HG03439 (cell line): ENCODE data around the gene WNK2.

ENCODE experiments used
- ATAC-seq: cut with Tn5 transposase; IDR thresholded peaks from one replicate; pipeline ENCODE4 v1.9.1; 2021; ENCODE audit warnings: mild to moderate bottlenecking, moderate library complexity; ENCODE audit not compliant: unreplicated experiment

The WNK2 gene

GRCh38 chr9:93198117-93198837 is 14.3 kb downstream of the WNK2 start:
- no peak for ATAC-seq

GRCh38 chr9:93198838-93199625 is 15.1 kb downstream of the WNK2 start:
- no peak for ATAC-seq

GRCh38 chr9:93200449-93200742 is 16.5 kb downstream of the WNK2 start:
- ATAC-seq, result no peak

GRCh38 chr9:93200989-93201334 is 17.0 kb downstream of the WNK2 start:
- ATAC-seq, result no peak

- ATAC-seq, result no peak
These were observed 19.2 kb downstream of the WNK2 start for GRCh38 chr9:93203026-93203717.

- ATAC-seq, result no peak
These were observed 20.0 kb downstream of the WNK2 start for GRCh38 chr9:93203718-93204469.

- no peak for ATAC-seq
These were observed 20.6 kb downstream of the WNK2 start for GRCh38 chr9:93204470-93205043.

GRCh38 chr9:93205045-93205768 is 21.3 kb downstream of the WNK2 start:
- ATAC-seq, result no peak

- no peak for ATAC-seq
These were observed 22.1 kb downstream of the WNK2 start for GRCh38 chr9:93205896-93206575.

- no peak for ATAC-seq
These were observed 22.7 kb downstream of the WNK2 start for GRCh38 chr9:93206576-93207155.

- ATAC-seq, result no peak
These were observed 23.4 kb downstream of the WNK2 start for GRCh38 chr9:93207326-93207814.

- no peak for ATAC-seq
These were observed 24.2 kb downstream of the WNK2 start for GRCh38 chr9:93207860-93208734.

GRCh38 chr9:93209097-93209496 is 25.2 kb downstream of the WNK2 start:
- no peak for ATAC-seq

GRCh38 chr9:93209576-93210323 is 25.8 kb downstream of the WNK2 start:
- ATAC-seq, result no peak

- ATAC-seq, result no peak
These were observed 26.5 kb downstream of the WNK2 start for GRCh38 chr9:93210324-93210973.

GRCh38 chr9:93210974-93211653 is 27.2 kb downstream of the WNK2 start:
- no peak for ATAC-seq

GRCh38 chr9:93211654-93212001 is 27.7 kb downstream of the WNK2 start:
- ATAC-seq, result no peak
